HG02623 (cell line): ENCODE data around the gene PBX1.

Experiments used
- ATAC-seq: cut with Tn5 transposase; IDR thresholded peaks from one replicate; pipeline ENCODE4 v1.9.1; 2021; ENCODE audit warnings: moderate library complexity; ENCODE audit not compliant: unreplicated experiment

PBX1 gene

DNA sequence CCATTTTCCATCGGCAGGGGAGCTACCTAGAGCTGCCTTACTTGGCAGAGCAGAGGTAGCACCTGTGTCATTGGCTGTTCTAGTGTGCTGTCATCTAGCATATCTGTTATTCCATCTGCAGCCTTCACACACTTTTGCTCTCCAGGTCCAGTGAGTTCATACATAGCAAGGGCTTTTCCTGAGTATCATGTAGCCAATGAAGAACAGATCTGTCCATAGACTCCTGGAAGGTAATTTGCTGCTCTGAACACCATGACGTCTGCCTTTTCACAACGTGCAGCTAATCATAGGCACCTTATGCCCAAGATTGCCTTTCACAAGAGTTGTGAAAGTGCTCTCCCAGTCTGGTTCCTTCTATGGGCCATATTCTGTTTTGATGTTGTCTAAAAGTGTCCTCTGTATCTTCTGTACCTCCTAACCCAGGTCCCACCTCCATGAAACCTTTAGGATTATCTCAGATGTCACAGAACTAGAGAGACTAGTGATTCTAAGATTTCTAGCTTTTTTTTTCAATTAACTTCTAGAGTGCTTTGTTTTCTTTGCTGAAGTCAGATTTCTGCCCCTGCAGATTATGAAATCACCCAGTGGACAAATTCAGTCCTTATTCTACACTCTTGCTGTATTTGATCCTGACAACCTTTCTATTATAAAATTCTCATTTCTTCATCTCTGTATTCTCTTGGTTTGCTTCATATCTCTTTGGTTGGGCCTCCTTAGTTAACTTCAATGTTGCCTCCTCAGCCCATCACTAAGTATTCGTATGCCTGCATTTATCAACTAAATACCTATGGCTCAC is 134.8 kb downstream of the PBX1 start:
- ATAC-seq, result no peak

DNA sequence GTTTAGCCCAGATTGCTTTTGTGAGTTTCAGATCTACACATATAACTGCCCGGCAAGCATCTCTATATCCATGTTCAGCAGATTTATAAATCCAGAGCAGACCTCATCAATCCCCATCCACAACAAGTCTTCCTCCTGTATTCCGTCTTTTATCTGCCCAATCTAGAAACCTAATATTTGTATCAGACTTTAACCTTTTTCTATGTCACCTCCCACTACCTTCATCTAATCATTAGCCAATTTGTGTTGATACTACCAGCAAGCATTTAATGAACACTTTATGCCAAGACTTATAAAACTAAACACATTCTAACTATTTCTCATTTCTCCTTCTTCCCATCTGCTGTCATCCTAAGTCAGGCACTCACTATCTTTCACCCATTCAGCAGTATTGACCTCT is 135.5 kb downstream of the PBX1 start:
- no peak for ATAC-seq

DNA sequence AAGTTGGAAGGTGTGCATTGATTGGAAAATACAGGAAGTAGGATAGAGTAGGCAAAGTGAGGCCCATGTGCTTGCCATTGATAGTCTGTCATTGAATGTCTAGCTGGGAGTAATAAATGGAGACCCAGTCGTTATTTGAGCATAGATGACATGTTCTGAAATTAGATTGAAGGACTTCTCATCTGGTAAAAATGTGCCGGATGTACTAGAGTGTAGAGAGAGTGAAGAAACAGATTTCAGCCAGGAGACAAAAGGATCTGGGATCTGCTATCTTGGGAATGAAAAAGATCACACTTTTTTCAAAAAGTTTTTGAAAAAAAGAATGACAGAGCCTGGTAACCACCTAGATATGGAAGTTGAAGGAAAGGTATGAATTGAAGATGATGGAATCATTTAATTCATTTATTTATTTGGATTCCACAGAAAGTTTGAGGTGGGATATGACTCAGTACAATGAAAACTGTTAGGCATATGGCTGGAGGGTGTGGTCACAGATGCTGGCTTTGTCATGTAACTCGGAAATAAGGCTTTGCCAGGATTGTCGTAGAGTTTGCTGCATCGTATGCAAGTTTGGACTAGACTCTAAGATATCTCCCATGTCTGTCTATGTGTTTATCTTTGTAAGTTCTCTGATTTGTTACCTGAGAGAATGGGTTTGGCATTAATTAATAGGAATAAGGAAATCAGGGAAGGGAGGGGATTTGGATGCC is 137.1 kb downstream of the PBX1 start:
- ATAC-seq, result no peak

DNA sequence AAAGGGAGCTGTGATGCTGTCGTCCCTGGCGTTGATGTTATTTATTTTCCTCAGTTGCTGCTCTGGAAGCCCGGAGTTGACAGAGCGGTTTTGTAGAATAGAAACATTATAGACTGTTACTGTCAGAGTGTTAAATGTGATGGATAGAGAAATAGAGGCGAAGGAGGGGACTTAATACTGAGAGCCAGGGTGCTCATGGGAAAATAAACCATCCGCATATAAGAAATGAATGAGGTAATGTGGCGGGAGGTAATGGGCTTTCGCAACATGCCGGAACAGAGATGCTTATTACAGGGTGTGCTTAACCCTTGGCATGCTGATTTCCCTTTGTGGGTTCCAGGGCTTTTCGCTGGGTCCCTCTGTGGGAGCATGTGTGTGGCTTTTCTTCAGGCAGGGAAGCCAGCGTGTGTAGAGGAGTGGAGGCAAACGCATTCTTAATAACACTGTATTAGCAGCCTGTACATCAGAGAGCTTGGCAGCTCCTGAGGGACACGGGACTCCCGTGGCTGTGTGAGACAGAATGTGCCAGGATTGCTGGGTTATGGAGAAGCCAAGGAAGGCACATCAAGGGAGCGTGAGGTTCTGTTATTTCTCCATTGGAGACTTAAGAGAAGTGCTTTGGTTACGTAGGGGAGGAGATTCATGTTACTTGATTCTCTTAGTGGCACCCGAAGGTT is 141.0 kb downstream of the PBX1 start:
- no peak for ATAC-seq

DNA sequence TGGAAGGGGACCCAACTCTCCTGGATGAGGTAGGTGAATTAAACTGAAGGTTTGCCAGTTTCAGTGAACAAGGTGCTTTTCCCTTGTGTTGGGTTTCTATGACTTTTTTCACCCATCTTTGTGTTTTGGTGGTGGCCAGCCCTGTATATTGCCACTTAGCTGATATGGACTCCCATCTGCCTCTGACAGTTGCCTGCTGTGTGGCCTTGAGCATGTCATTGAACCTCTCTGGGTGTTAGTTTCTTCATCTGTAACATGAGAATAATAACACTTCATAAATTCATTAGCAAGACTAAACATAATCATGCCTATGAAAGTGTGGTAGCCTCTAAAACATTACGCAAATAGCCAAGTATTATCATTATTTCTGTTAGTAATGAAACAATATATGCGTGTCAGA is 141.7 kb downstream of the PBX1 start:
- ATAC-seq, result no peak

DNA sequence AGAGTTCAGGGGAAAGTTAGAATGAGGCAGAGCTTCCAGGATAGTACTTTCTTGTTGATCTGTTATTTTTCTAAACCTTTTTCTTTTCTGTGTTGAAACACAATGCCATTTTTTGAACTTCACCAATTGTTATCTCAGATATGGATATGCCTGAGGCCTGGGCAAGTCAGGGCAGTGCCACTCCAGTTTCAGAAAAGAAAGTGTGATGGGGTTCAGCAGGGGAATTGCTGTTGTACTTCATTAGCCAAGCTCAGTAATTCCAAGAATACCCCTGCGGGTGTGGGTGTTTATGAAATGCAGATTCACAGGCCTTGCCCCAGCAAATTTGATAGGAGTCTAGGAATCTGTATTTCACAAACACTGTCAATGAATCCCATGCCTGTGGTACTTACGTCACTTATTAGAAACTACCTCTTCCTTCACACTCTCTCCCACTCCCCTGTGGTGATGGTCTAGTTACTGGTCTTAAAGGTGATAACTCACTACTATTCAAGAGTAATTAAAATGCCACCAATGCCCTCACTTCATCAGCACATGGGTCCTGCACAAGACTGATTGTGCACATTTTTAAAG is 142.3 kb downstream of the PBX1 start:
- no peak for ATAC-seq

DNA sequence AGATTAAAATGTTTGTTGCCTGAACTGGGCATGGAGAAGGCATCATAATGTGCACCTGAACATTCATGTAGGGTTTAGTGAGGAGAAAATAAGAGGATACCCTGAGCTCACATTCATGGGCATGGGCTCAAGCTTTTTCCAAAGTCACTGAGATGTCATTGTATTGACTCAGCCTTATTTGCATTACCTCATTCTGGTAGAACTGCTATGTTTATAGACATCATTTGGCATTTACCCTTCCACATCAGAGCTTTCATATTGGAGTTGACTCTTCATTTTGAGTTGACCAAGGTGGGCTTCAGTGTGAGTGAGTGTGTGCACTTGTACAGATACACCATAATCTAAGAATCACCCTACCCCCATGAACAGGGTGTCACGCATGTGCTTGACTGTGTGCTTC is 143.2 kb downstream of the PBX1 start:
- ATAC-seq, result no peak

DNA sequence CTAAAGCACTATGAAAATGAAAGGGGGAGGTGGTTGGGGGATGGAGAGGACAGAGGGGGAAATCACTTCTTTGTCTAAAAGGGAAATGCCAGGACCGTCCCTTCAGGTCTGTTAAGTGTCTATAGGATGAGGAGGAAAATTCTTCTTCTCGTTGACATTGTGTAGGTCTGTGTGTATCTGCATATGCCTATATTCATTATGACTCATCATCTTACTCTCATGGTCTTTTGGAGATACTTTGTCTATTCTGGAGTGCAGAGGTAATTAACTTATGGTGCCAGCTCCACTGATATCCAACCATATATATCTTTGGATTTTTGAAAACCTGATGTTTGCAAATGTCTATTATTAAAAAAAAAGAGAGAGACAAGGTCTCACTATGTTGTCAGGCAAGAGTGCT is 143.7 kb downstream of the PBX1 start:
- ATAC-seq, result no peak

DNA sequence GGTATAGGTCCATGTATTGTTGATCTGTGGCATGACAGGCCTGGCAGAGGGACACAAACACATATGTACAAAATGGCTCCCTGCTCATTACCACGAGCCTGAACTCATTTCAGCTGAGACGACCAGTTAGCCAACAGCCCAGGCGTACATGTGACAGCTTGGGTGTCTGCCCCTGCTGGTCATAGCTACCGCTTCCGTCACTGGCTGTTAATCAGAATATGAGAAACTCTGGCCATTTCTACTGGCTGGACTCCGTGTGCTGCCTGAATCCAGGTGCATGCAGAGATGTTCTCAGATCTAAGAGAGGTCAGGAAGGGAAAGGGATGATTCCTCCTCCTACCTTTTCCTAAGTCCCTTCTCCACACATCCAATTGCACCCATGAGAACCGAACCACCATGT is 144.5 kb downstream of the PBX1 start:
- no peak for ATAC-seq

DNA sequence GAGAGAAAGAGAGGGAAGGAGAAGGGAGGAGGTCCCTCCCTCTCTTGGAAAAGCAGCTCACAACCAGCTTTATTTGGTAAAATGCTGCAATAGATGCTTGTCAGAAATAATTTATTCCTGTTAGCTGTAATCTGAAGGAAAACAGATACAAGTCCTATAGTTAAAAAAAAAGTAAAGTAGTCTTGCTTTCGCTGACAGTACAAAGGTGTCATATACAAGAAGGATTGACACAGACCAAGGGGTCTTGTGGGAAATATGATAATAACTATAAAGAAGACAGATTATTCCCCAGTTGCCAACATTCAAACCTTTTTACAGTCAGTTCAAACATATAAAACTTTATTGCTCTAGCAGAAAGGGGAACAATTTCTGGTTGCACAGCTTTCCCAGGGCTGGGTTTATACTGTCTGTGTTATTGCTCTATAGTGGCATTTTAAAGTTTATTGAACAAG is 145.0 kb downstream of the PBX1 start:
- ATAC-seq, result no peak

DNA sequence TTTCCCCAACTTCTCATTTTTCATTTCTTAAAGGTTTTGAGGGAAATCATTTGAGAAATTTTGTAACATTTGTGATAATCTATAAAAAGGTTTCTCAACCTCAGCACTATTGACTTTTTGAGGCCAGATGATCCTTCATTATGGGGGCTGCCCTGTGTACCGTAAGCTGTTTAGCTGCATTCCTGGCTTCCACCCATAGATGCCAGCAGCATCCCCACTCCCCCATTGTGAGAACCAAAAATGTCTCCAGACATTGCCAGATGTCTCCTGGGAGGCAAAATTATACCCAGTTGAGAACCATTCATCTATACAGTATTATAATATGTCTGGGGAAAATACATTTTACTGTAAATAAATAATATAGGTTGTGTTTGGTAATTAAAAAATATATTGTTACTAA is 146.0 kb downstream of the PBX1 start:
- ATAC-seq, result no peak

DNA sequence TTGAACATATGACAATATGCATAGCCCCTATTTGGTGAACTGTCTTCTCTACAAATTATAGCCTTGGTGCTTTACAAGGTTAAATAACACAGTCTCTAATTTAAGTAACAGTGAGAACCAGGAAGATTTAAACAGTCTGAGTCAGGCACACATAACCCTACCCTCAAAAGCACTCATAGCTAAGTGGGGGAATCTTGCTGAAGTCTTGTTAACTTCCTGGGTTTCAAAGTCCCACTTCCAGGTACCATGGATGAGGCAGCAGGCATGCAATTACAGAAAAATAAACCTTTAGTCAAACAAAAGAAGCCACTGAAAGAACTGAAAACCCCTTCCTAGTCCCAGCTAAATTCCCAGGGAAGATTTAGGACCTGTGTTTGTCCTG is 147.6 kb downstream of the PBX1 start:
- ATAC-seq, result no peak

DNA sequence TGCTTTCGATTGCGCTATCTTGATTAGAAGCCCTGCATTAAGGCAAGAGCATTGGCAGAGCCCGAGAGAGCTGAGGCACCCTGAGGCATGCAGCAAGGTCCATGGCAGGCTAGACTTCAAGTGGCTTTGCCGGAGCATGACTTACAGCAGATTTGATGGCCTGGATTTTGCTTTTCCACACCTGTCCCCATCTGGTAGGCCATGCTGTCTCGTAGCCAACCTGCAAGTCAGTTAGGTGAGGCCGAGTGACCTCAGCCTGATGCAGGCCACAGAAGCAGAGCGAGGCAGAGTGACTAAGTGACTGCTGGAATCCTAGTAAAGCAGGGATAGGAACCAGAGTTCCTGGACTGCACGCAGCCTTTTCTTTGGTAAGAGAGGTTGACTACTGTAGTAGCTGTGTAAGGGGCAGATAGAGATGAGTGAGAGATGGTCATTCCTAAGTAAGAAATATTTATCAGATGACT is 148.9 kb downstream of the PBX1 start:
- no peak for ATAC-seq

DNA sequence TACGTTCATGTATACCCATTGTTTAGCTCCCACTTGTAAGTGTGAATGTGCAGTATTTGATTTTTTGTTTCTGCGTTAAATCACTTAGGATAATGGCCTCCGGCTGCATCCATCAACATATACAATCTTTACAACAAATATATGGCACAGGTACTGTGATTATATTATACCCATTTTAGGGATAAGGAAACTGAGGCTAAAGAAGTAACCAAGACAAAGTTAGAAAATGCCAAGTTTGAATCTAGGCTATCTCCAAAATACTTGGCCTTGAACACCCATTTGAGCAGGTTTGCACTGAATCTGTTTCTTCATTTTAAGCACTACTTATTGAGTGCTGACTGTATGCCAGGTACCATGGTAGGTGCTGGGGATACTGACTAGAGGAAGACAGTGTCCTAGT is 149.6 kb downstream of the PBX1 start:
- ATAC-seq, result no peak

DNA sequence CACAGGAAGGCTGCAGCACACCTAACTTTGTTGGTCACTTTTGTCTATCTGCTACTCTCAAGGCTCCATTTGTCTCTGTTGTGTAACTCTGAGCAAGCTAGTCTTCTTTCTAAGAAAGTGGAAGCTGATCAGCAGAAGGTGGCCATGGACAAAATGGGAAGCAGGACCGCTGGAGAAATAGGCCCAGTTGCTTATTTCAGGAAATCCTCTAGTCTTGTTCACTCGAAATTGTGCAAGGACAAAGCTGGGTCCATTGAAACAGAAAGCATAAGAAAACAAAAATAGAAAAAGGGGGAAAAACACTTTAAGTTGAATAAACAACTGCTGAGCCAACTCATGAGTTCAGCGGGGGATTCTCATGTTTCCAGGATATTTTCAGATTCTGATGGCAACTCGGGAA is 150.1 kb downstream of the PBX1 start:
- no peak for ATAC-seq

DNA sequence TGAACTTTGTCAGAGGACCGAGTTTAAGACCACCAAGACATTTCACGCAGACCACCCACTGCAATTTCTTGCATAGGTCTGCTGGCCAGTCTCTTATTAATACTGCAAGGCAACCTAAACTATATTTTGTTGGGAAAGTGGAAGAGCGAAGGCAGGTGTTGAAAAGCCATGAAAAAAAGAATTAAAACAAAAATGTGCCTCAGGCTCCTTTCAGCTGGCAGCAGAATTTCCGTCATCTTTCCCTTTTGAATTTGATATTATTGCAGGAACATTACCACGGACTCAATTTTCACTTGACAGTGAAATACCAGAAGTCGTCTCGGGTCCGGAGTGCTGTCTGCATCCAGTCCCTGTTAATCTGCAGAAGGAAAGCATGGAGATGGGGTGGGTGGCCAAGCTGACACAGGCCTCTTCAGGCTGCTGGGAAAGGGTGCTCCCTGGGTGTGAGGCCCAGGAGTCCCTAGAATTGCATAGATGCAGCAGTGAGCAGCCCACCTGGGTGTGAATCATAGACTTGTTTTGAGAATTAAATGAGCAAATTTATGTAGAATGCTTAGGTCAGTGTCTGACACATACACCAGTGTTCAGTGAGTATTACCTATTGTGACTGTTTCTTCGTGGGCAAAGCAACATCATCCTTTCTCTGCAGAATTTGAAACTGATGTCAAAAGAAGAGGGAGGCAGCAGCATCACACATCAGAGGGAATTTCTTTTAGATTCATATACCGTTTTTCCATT is 150.7 kb downstream of the PBX1 start:
- no peak for ATAC-seq

DNA sequence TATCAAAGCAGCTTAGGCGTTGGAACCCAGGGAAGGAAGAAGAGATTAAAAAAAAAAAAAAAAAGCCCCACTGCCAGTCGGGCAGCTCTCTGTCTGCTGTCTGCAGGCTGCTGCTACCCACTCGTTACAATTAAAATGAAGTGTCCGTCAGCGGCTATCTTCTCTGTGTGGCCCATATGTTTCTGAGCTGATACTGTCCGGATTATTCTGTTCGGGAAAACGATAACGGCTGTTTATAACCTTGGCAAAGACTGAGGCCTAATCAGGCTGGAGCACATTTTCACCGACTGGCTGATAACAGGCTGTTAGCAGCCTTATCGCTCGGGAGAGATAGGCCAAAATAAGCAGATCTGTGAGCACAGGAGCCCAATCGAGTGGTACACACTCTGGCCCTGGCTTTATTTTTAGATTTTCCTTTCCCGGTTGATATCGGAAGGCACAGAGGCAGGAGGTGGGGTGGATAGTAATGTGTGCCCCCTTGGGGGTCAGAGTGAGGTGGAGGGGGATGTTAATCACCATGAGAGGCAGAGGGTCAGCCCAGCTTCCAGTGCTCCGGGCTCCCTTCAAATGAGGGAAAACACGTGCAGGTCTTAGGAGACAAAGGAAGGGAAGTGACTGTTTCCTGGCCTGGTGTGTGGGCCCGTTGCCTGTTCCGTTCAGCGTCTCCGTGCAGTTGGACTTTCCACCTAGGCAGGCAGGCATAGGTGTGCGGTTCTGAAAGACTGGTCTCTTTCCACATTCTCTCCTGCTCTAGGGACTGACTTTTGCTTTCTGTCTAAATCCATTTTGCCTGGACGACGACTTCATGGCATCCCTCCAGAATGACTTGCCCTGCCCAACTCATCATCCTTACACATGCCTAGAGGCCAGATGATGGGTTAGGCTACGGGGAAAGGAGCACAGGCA is 153.4 kb downstream of the PBX1 start:
- ATAC-seq, result no peak

DNA sequence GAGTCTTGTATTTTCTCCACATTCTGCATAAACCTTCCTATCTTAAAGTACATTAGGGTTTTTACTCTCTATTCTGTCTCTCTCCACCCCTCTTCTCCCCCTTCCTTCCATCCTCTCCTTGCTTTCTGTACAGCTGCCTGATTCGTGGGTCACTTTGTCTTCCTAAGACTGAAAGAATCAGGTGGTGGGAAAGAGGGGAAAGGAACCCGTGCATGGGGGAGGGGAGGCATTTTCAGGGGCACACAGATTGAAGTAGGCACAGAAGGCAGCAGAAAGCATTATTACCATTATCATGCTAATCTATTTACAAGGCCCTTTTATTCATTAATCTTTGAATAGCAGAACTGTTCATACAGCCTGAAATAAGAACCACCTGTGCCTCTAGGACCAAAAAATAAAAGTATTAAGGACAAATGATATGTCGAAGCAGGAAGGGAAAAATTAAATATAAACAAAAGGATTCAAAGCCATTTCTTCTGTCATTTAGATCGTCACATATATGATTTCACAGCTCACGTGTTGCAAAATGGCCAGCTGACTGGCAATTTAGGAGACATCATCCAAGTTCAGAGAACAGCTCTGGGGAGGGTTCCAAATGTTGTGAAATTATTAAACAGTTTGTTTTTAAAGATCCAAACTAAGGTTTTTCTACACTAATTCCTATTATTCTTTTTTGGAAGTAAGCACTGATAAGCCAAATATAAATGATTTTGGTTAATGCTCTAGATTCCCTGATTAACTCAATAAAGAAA is 154.6 kb downstream of the PBX1 start:
- no peak for ATAC-seq
